Hepatocyte (in vitro differentiated cells): ENCODE results near the gene PRDX6. TPM values are rescaled to one million over a fixed set of nuclear protein-coding genes. Genes with fewer than 3 reads are reported as not detected.

Experiments used
- DNase-seq: peaks from one replicate; pipeline ENCODE4 v3.0.0-alpha.2; 2016; ENCODE audit warnings: low spot score
- H2AFZ ChIP-seq: fragments of 200-600 bp; sonication (generic); 2 replicates; pipeline ENCODE4 v1.6.0; 2016; ENCODE audit warnings: antibody characterized with exemption, mild to moderate bottlenecking
- H3K27ac ChIP-seq: fragments of 200-600 bp; sonication (generic); 2 replicates; pipeline ENCODE4 v1.5.1; 2016; ENCODE audit warnings: mild to moderate bottlenecking
- H3K27me3 ChIP-seq: fragments of 200-600 bp; sonication (generic); 2 replicates; pipeline ENCODE4 v1.6.1; 2016
- H3K36me3 ChIP-seq: fragments of 200-600 bp; sonication (generic); replicated peaks from 2 replicates; pipeline ENCODE4 v1.5.1; 2016; ENCODE audit warnings: low read depth; ENCODE audit not compliant: insufficient read depth
- H3K4me1 ChIP-seq: fragments of 200-600 bp; sonication (generic); 2 replicates; pipeline ENCODE4 v1.5.1; 2016; ENCODE audit warnings: mild to moderate bottlenecking, moderate library complexity; ENCODE audit not compliant: insufficient read depth
- H3K4me2 ChIP-seq: fragments of 200-600 bp; sonication (generic); 2 replicates; pipeline ENCODE4 v1.6.0; 2016
- H3K4me3 ChIP-seq: fragments of 200-600 bp; sonication (generic); 2 replicates; pipeline ENCODE4 v1.5.1; 2016; ENCODE audit warnings: mild to moderate bottlenecking
- H3K79me2 ChIP-seq: fragments of 200-600 bp; sonication (generic); 2 replicates; pipeline ENCODE4 v1.6.0; 2017; ENCODE audit warnings: mild to moderate bottlenecking
- H3K9me2 ChIP-seq: fragments of 200-600 bp; sonication (generic); replicated peaks from 2 replicates; pipeline ENCODE4 v1.6.0; 2017; ENCODE audit warnings: mild to moderate bottlenecking; ENCODE audit not compliant: insufficient read depth
- H3K9me3 ChIP-seq: fragments of 200-600 bp; sonication (generic); 2 replicates; pipeline ENCODE4 v1.5.1; 2016; ENCODE audit warnings: low read depth, mild to moderate bottlenecking
- H4K20me1 ChIP-seq: fragments of 200-600 bp; sonication (generic); 2 replicates; pipeline ENCODE4 v1.6.0; 2016; ENCODE audit warnings: mild to moderate bottlenecking; ENCODE audit not compliant: insufficient read depth, poor library complexity, severe bottlenecking
- CTCF ChIP-seq: fragments of 200-600 bp; sonication (generic); IDR thresholded peaks from 2 replicates; pipeline ENCODE4 v1.5.1; 2016; ENCODE audit warnings: antibody characterized with exemption, mild to moderate bottlenecking; ENCODE audit not compliant: poor library complexity
- EZH2 ChIP-seq: fragments of 200-600 bp; sonication (generic); IDR thresholded peaks from 2 replicates; pipeline ENCODE4 v1.6.1; 2016; ENCODE audit warnings: antibody characterized with exemption, mild to moderate bottlenecking, borderline replicate concordance
- EZH2phosphoT487 ChIP-seq: fragments of 200-600 bp; sonication (generic); IDR thresholded peaks from one replicate; pipeline ENCODE4 v1.6.1; 2018; ENCODE audit warnings: antibody characterized with exemption, mild to moderate bottlenecking, low read depth, moderate library complexity; ENCODE audit not compliant: unreplicated experiment, severe bottlenecking
- WGBS: methylation state at CpG from one replicate; pipeline ENCODE4 v1.1.6; 2016; ENCODE audit warnings: low lambda C conversion rate; ENCODE audit errors: missing lambda C conversion rate; 5-methylcytosine and 5-hydroxymethylcytosine counted together
- polyA plus RNA-seq: library from polyadenylated mRNA; unstranded; fragments of >200 nt; fragmentation: Nextera tagmentation; extraction: Ambion mirVana; gene quantifications from 2 replicates; pipeline ENCODE4 v1.2.1, GENCODE V29; 2016
- total RNA-seq: library from RNA; depleted of rRNA; stranded (reverse); fragments of >200 nt; gene quantifications from 2 replicates; pipeline ENCODE4 v1.2.3, GENCODE V29; 2014

PRDX6 gene
- total and polyA plus RNA-seq, 2 experiments from 2014 or later: 350 to 400 TPM

- Histone ChIP-seq H3K27me3 (no peaks in the 10 kb centered on the region), H3K36me3 (no peaks in the 10 kb centered on the region), H3K4me1 (peaks cover 32% of the 10 kb centered on the region), H3K4me3 (peak overlapping the region; percentile 88), H3K4me2 (peak overlapping the region; percentile 77), H2AFZ (peak overlapping the region; percentile 82), H3K9me3 (no peaks in the 10 kb centered on the region), H3K9me2 (no peaks in the 10 kb centered on the region), H3K79me2 (peaks cover 52% of the 10 kb centered on the region), H3K27ac (peak overlapping the region; percentile 100), H4K20me1 (peaks cover 31% of the 10 kb centered on the region)
- DNase-seq: peak; percentile 72
- whole genome bisulfite sequencing: under 1% methylated on average over 9 of the region's 9 CpGs
- TF ChIP-seq EZH2 (no peak), EZH2phosphoT487 (no peak), CTCF (no peak)
These were observed 1.0 kb downstream of the PRDX6 start for GRCh38 chr1:173478094-173478674.

DNA sequence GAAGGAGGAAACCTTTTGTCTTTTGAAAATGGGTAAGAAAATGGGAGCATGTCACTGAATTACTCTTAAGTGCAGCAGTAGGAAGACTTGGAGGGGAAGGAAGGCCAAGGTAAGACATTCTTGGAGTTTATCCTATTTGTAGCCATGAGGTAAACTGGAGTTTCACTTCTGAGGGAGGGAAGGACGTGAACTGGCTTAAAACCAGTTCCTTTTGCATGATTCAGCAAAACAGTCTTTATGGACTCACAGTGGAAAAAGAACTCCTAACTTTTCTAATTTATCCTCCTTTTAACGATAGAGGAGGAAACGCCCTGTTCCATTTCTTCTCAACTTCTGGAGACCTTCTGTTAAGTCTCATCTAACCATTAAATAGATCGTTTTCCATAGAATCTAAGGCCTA, 2.5 kb downstream of the PRDX6 start:
- H4K20me1 ChIP-seq: peaks cover 32% of the 10 kb centered on the region
- H3K4me2 ChIP-seq: peak overlapping the region; percentile 77
- H3K9me2 ChIP-seq: no peaks in the 10 kb centered on the region
- peak overlapping the region; percentile 24 for H3K4me3 ChIP-seq
- WGBS: 82% methylated on average over 4 of the region's 4 CpGs
- TF ChIP-seq EZH2phosphoT487: no peak
- TF ChIP-seq EZH2: no peak
- TF ChIP-seq CTCF: no peak
- H3K79me2 ChIP-seq: peaks cover 53% of the 10 kb centered on the region
- H3K27ac ChIP-seq: no peak overlapping the region
- DNase-seq: peak; percentile 13
- no peaks in the 10 kb centered on the region for H3K36me3 ChIP-seq
- H2AFZ ChIP-seq: no peak overlapping the region
- H3K27me3 ChIP-seq: no peaks in the 10 kb centered on the region
- no peaks in the 10 kb centered on the region for H3K9me3 ChIP-seq
- H3K4me1 ChIP-seq: peaks cover 18% of the 10 kb centered on the region

GRCh38 chr1:173481195-173481772, 4.1 kb downstream of the PRDX6 start:
- H3K79me2 ChIP-seq: peaks cover 50% of the 10 kb centered on the region
- 100% methylated on average over 1 of the region's 1 CpG for WGBS

More at GRCh38 chr1:173481195-173481772, 4.1 kb downstream of the PRDX6 start:
- Histone ChIP-seq H3K27ac (no peak overlapping the region), H3K4me2 (no peak overlapping the region), H3K36me3 (peaks cover 2% of the 10 kb centered on the region), H3K27me3 (no peaks in the 10 kb centered on the region), H3K9me3 (no peaks in the 10 kb centered on the region), H2AFZ (no peak overlapping the region), H4K20me1 (peaks cover 32% of the 10 kb centered on the region), H3K4me1 (peaks cover 13% of the 10 kb centered on the region), H3K9me2 (no peaks in the 10 kb centered on the region), H3K4me3 (no peak overlapping the region)
- DNase-seq: no peak
- TF ChIP-seq EZH2 (no peak), CTCF (no peak), EZH2phosphoT487 (no peak)
